BLaER1 treated with 17β-estradiol and CSF1 and Interleukin-3, amounts not matched to agents 10 nM and 100 nM (cell line): ENCODE measurements around the gene LPP.

Experiments used
- H3K27ac ChIP-seq, 11 experiments: shearing (Covaris generic); formaldehyde crosslinking; 2 replicates each; pipeline ENCODE4 v1.8.1; 2022
- H3K27me3 ChIP-seq, 11 experiments: shearing (Covaris generic); formaldehyde crosslinking; 2 replicates each; pipeline ENCODE4 v1.8.1; 2022
- H3K36me3 ChIP-seq, 11 experiments: shearing (Covaris generic); formaldehyde crosslinking; 2 replicates each; pipeline ENCODE4 v1.8.1; 2022
- H3K4me1 ChIP-seq, 10 experiments: shearing (Covaris generic); formaldehyde crosslinking; 2 replicates each; pipeline ENCODE4 v1.8.1; 2022
- H3K4me2 ChIP-seq, 11 experiments: shearing (Covaris generic); formaldehyde crosslinking; 2 replicates each; pipeline ENCODE4 v1.8.1; 2022
- H3K4me3 ChIP-seq, 10 experiments: shearing (Covaris generic); formaldehyde crosslinking; 2 replicates each; pipeline ENCODE4 v1.8.1; 2022
- H3K9ac ChIP-seq, 11 experiments: shearing (Covaris generic); formaldehyde crosslinking; 2 replicates each; pipeline ENCODE4 v1.8.1; 2022
- H3K9me3 ChIP-seq, 11 experiments: shearing (Covaris generic); formaldehyde crosslinking; replicated peaks in 1 of 11; 2 replicates each; pipeline ENCODE4 v1.8.1; 2022
- H4K20me1 ChIP-seq, 11 experiments: shearing (Covaris generic); formaldehyde crosslinking; 2 replicates each; pipeline ENCODE4 v1.8.1; 2022
- Cebpa-rat ChIP-seq, 11 experiments: shearing (Covaris generic); IDR thresholded peaks; 2 replicates each; pipeline ENCODE4 v1.8.1; 2022

LPP gene

DNA sequence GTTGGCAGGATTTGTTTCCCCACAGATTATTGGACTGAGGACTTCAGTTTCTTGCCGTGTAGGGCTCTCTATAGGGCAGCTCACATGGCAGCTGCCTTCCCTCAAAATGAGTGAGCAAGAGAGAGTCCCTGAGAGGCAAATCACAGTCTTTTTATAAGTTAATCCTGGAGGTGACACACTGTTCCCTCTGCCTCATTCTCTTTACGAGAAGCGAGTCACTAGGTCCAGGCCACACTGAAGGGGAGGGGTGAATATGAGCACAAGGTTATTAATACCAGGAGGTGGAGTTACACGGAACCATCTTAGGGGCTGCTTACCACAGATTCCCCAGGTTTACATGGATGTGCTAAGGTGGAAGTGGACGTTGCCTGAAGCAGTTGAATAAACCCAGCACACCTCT is 77.0 kb downstream of the LPP start:
- Histone ChIP-seq H4K20me1 (peaks cover 0 to 18% (median 0%) of the 10 kb centered on the region in 11 experiments; a peak in 4 of 22 replicates), H3K36me3 (peaks cover 9 to 87% (median 33%) of the 10 kb centered on the region in 11 experiments; a peak in 20 of 22 replicates), H3K27ac (no peak overlapping the region), H3K27me3 (no peaks in the 10 kb centered on the region), H3K4me2 (no peak overlapping the region), H3K9me3 (peaks cover 0 to 9% (median 0%) of the 10 kb centered on the region in 11 experiments; a peak in 2 of 22 replicates), H3K9ac (no peak overlapping the region), H3K4me1 (peaks cover 0 to 21% (median 11%) of the 10 kb centered on the region in 10 experiments; a peak in 15 of 20 replicates), H3K4me3 (no peak overlapping the region)
- no peak for TF ChIP-seq Cebpa-rat (IDR thresholded peaks at IDR 0.05)

DNA sequence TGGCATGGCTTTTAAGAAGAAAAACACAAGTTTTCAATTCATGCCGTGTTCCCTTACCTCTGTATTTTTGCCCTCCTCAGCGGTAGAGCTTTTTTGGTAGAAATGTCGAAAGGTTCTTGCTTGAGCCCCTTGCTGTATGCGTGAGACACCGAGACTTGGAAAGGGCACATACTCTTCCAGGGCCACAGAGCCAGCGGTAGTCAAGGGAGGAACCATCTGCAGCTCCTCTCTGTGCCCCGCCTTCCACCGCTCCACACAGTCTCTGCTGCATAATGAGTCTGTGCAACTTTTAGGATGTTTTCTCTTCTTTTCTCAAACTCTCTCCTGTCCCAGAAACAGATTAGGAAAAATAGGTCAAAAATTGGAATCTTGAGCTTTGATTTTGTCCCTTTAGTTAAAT is 77.5 kb downstream of the LPP start:
- H3K4me3 ChIP-seq, result no peak overlapping the region
- H3K9ac ChIP-seq, result no peak overlapping the region
- peaks cover 9 to 82% (median 28%) of the 10 kb centered on the region in 11 experiments; a peak in 19 of 22 replicates for H3K36me3 ChIP-seq
- peaks cover 0 to 9% (median 0%) of the 10 kb centered on the region in 11 experiments; a peak in 1 of 22 replicates for H3K9me3 ChIP-seq
- no peaks in the 10 kb centered on the region for H3K27me3 ChIP-seq
- no peak for TF ChIP-seq Cebpa-rat (IDR thresholded peaks at IDR 0.05)
- peaks cover 0 to 18% (median 0%) of the 10 kb centered on the region in 11 experiments; a peak in 4 of 22 replicates for H4K20me1 ChIP-seq
- peaks cover 4 to 25% (median 14%) of the 10 kb centered on the region in 10 experiments; a peak in 17 of 20 replicates for H3K4me1 ChIP-seq
- H3K27ac ChIP-seq, result no peak overlapping the region
- no peak overlapping the region for H3K4me2 ChIP-seq

DNA sequence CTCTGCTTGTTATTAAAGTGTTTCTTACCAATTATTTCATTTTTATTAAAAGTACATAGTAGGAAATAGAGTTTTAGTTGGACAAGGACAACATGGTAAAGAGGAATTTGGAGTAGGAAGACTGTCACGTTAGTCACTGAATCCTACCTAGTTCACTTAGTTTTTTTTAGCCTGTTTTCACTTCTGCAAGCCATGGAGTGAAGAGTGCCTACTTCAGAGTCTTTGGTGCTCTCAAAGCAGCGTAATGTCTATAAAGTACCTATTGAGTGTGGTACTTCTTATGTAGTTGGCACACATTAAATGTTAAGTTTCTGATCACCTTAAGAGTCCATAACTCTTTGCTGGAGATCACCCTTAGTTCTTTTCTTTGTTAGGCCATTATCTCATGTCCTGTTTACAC is 78.7 kb downstream of the LPP start:
- Histone ChIP-seq H3K9me3 (peaks cover 0 to 6% (median 0%) of the 10 kb centered on the region in 11 experiments; a peak in 1 of 22 replicates), H3K4me2 (no peak overlapping the region), H3K36me3 (peaks cover 6 to 75% (median 22%) of the 10 kb centered on the region in 11 experiments; a peak in 19 of 22 replicates), H3K4me3 (no peak overlapping the region), H3K27me3 (no peaks in the 10 kb centered on the region), H3K27ac (no peak overlapping the region), H4K20me1 (peaks cover 0 to 18% (median 0%) of the 10 kb centered on the region in 11 experiments; a peak in 4 of 22 replicates), H3K9ac (no peak overlapping the region), H3K4me1 (peaks cover 12 to 34% (median 21%) of the 10 kb centered on the region in 10 experiments; a peak in 19 of 20 replicates)
- no peak for TF ChIP-seq Cebpa-rat (IDR thresholded peaks at IDR 0.05)

DNA sequence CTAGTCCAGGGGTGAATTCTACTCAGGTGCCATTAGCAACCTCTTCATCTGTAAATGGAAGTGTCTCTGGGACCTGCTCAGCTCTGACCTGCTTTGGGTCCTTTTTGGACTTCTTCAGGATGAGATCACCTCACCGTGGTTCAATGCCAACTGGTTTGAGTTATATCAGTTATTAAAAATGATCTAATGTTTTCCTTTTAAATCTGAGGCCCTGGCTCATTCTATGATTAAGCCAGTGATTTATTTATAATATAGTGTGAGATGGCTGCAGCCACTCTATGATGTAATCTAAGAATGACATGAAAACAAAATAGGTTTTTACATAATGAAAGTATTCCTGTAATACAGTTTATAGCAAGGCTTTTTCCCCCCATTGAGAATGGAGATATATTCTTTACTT is 79.4 kb downstream of the LPP start:
- peaks cover 0 to 13% (median 0%) of the 10 kb centered on the region in 11 experiments; a peak in 4 of 22 replicates for H4K20me1 ChIP-seq
- H3K4me3 ChIP-seq, result no peak overlapping the region
- H3K36me3 ChIP-seq, result peaks cover 0 to 68% (median 16%) of the 10 kb centered on the region in 11 experiments; a peak in 17 of 22 replicates
- TF ChIP-seq Cebpa-rat (IDR thresholded peaks at IDR 0.05), result no peak
- H3K9ac ChIP-seq, result no peak overlapping the region
- H3K4me1 ChIP-seq, result peaks cover 8 to 28% (median 20%) of the 10 kb centered on the region in 10 experiments; a peak in 19 of 20 replicates
- no peaks in the 10 kb centered on the region for H3K27me3 ChIP-seq
- no peak overlapping the region for H3K27ac ChIP-seq
- no peak overlapping the region for H3K4me2 ChIP-seq
- no peaks in the 10 kb centered on the region for H3K9me3 ChIP-seq

DNA sequence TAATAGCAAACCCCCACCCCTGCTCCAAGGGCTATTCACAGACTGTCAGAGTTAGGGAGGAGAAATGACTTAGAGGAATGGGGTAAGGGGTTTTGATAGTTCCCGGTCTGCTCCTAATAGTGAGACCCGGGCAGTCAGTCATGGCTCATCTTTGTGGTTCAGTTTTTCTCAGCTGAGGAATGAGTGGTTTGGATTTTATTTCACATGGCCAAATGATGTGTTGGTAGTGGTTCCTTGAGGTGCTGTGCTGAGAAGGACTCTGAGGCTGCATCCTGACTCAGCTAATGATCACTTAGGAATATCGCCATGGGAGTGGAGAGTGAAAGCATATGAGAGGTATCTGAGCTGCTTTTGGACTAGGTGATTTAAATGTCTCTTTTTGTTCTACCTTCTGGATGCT is 80.2 kb downstream of the LPP start:
- Histone ChIP-seq H3K36me3 (peaks cover 5 to 66% (median 24%) of the 10 kb centered on the region in 11 experiments; a peak in 18 of 22 replicates), H3K9me3 (peaks cover 0 to 3% (median 0%) of the 10 kb centered on the region in 11 experiments; a peak in 1 of 22 replicates), H3K27ac (no peak overlapping the region), H3K4me2 (no peak overlapping the region), H3K4me3 (no peak overlapping the region), H3K4me1 (peaks cover 3 to 24% (median 13%) of the 10 kb centered on the region in 10 experiments; a peak in 18 of 20 replicates), H3K9ac (no peak overlapping the region), H4K20me1 (peaks cover 0 to 10% (median 0%) of the 10 kb centered on the region in 11 experiments; a peak in 4 of 22 replicates), H3K27me3 (no peaks in the 10 kb centered on the region)
- no peak for TF ChIP-seq Cebpa-rat (IDR thresholded peaks at IDR 0.05)

DNA sequence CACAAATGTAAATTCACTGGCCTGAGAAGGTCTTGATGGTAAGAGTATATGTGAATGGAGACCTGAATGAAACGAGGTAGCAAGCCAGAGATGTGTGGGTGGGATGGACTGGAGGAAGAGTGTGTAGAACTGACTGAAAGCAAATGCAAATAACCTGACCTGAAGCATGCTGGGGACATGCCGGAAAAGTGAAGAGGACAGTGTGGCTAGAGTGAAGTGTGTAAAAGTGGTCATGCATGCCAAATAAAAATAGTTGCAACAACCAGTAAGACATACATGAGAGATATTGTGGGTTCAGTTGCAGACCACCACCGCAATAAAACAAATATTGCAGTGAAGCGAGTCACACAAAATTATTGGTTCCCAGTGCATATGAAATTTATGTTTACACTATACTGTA is 82.3 kb downstream of the LPP start:
- no peak overlapping the region for H3K9ac ChIP-seq
- peaks cover 0 to 14% (median 0%) of the 10 kb centered on the region in 11 experiments; a peak in 3 of 22 replicates for H4K20me1 ChIP-seq
- H3K36me3 ChIP-seq, result peaks cover 7 to 64% (median 23%) of the 10 kb centered on the region in 11 experiments; a peak in 18 of 22 replicates
- H3K27me3 ChIP-seq, result no peaks in the 10 kb centered on the region
- H3K4me2 ChIP-seq, result peak overlapping the region in 3 of 11 experiments; percentile 16 to 26 (median 17); a peak in 4 of 22 replicates
- no peak overlapping the region for H3K27ac ChIP-seq
- H3K4me1 ChIP-seq, result peaks cover 3 to 17% (median 12%) of the 10 kb centered on the region in 10 experiments; a peak in 15 of 20 replicates
- H3K4me3 ChIP-seq, result no peak overlapping the region
- no peak for TF ChIP-seq Cebpa-rat (IDR thresholded peaks at IDR 0.05)
- H3K9me3 ChIP-seq, result peaks cover 0 to 4% (median 0%) of the 10 kb centered on the region in 11 experiments; a peak in 1 of 22 replicates

DNA sequence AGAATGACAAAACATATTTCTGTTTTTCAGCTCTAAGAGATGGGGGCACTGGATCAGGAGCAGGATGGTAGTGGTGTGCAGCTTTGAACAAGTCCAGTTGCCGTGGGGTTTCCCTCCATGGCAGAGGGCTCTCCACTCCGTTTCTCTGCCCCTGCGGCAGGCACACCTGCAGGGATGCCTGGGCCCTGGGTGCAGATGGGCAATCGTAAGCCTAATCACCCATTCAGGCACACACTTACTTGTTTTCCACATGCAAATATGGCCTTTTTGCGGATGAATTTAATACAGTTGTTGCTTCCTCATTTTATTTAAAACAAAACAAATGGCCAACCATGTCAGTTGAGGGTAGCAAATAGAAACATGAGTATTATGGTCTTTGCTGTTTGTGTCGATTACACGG is 85.1 kb downstream of the LPP start:
- peaks cover 11 to 39% (median 16%) of the 10 kb centered on the region in 10 experiments; a peak in 19 of 20 replicates for H3K4me1 ChIP-seq
- no peak for TF ChIP-seq Cebpa-rat (IDR thresholded peaks at IDR 0.05)
- H3K9me3 ChIP-seq, result peaks cover 0 to 4% (median 0%) of the 10 kb centered on the region in 11 experiments; a peak in 1 of 22 replicates
- peaks cover 0 to 6% (median 0%) of the 10 kb centered on the region in 11 experiments; a peak in 5 of 22 replicates for H4K20me1 ChIP-seq
- H3K9ac ChIP-seq, result no peak overlapping the region
- H3K4me2 ChIP-seq, result no peak overlapping the region
- no peaks in the 10 kb centered on the region for H3K27me3 ChIP-seq
- H3K27ac ChIP-seq, result no peak overlapping the region
- no peak overlapping the region for H3K4me3 ChIP-seq
- H3K36me3 ChIP-seq, result peaks cover 7 to 43% (median 15%) of the 10 kb centered on the region in 11 experiments; a peak in 18 of 22 replicates

DNA sequence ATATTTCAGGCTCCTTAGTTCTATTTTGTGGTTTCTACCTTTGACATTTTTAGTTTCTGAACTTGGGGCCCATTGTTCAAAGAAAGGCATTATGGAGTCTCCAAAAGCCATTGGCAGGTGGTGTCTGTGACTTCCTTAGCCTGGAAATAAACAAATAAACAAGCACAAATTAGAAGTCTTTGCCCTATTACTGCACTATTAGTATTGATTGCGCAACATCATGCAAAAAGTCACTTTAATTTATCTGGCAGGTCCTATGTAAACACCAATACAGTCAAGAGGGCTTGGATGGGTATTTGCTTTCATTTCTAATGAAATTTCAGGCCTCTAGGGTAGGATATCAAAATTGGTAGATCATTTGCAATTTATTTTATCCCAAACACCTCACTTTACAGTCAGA is 85.6 kb downstream of the LPP start:
- no peaks in the 10 kb centered on the region for H3K27me3 ChIP-seq
- H4K20me1 ChIP-seq, result peaks cover 0 to 12% (median 0%) of the 10 kb centered on the region in 11 experiments; a peak in 5 of 22 replicates
- H3K9me3 ChIP-seq, result peaks cover 0 to 4% (median 0%) of the 10 kb centered on the region in 11 experiments; a peak in 1 of 22 replicates
- no peak overlapping the region for H3K4me3 ChIP-seq
- H3K27ac ChIP-seq, result no peak overlapping the region
- H3K36me3 ChIP-seq, result peaks cover 7 to 38% (median 15%) of the 10 kb centered on the region in 11 experiments; a peak in 18 of 22 replicates
- peaks cover 12 to 45% (median 21%) of the 10 kb centered on the region in 10 experiments; a peak in 19 of 20 replicates for H3K4me1 ChIP-seq
- H3K4me2 ChIP-seq, result no peak overlapping the region
- peak in 10 of 11 experiments; percentile 32 to 97 (median 93); a peak in 16 of 22 replicates for TF ChIP-seq Cebpa-rat (IDR thresholded peaks at IDR 0.05)
- H3K9ac ChIP-seq, result no peak overlapping the region
